A172 (cell line): ENCODE results near the gene PLCB1. TPM values are rescaled to one million over a fixed set of nuclear protein-coding genes. Genes with fewer than 3 reads are reported as not detected.

Experiments used
- total RNA-seq: library from RNA; depleted of rRNA; stranded (reverse); fragments of >200 nt; shearing (Covaris generic); gene quantifications from 2 replicates; pipeline ENCODE4 v1.2.3, GENCODE V29; 2014; rRNA removed

Gene PLCB1
- total RNA-seq, 1 experiment from 2014 or later: 0.43 TPM

Other genes starting within 250 kb of the PLCB1 start
- not detected in 2 replicates for gene HAO1, start 191.8 kb upstream of the PLCB1 start, total RNA-seq
- gene TMX4, start 112.5 kb upstream of the PLCB1 start, total RNA-seq: 20.3 and 26.7 TPM in 2 replicates